ENCODE measurements around the gene TTC31.

Gene TTC31

DNA sequence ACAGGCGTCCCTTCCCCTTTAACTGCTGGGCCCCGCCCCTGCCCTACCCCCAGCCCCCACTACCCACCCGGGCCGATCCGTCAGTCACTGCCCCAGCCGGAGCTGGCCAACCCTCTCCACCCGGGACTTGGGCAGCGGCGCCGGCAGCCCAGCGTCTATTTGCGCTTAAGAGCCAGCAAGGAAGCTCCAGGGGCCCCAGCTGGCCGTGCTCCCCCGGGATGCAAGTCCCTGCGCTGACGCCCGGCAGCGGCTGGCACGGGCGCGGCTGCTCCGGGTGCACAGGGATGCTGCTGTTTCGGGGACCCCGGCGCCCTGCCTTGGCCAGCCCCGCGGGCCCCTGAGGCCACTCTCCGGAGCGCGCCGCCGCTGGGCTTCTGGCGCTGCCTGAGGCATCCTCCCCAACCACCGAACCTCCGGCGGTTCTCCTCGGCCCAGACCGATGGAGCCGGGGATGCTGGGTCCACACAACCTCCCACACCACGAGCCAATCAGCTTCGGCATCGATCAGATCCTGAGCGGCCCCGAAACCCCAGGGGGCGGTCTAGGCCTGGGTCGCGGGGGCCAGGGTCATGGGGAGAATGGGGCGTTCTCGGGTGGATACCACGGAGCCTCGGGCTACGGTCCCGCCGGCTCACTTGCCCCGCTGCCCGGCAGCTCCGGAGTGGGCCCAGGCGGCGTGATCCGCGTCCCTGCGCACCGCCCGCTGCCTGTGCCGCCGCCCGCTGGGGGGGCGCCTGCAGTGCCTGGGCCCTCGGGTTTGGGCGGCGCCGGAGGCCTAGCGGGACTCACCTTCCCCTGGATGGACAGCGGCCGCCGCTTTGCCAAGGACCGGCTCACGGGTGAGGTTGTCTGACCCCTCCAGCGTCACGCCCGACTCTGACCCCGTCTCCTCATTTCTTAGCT lies 31.7 kb downstream of the TTC31 start, which contains the start of gene TLX2:
Gene TLX2 (plus strand): TSS at position 83 of the 903 bp plus-strand sequence. CDS start 357 bp downstream, at position 440.
- no peak for TF ChIP-seq CTCF (IDR thresholded peaks at IDR 0.05; ENCODE audit: low read depth, low read length, missing control alignments)
- no peak within 1 kb of the TSS for H3K4me3 ChIP-seq (ENCODE audit: low read depth, low read length)
- in situ Hi-C loops (cut with HindIII; ENCODE audit: low sequenced_read_pairs), result no loop called here
- DNase-seq (ENCODE audit: low read depth), result no peak

- in situ Hi-C loops (cut with HindIII; ENCODE audit: low sequenced_read_pairs), result no loop called here
- DNase-seq (ENCODE audit: low read depth), result no peak
- TF ChIP-seq CTCF (IDR thresholded peaks at IDR 0.05; ENCODE audit: low read depth, low read length, missing control alignments), result no peak
- no peak overlapping the region for H3K4me3 ChIP-seq (ENCODE audit: low read depth, low read length)
Observed at GRCh38 chr2:74515271-74515980, 32.5 kb downstream of the TTC31 start.

DNA sequence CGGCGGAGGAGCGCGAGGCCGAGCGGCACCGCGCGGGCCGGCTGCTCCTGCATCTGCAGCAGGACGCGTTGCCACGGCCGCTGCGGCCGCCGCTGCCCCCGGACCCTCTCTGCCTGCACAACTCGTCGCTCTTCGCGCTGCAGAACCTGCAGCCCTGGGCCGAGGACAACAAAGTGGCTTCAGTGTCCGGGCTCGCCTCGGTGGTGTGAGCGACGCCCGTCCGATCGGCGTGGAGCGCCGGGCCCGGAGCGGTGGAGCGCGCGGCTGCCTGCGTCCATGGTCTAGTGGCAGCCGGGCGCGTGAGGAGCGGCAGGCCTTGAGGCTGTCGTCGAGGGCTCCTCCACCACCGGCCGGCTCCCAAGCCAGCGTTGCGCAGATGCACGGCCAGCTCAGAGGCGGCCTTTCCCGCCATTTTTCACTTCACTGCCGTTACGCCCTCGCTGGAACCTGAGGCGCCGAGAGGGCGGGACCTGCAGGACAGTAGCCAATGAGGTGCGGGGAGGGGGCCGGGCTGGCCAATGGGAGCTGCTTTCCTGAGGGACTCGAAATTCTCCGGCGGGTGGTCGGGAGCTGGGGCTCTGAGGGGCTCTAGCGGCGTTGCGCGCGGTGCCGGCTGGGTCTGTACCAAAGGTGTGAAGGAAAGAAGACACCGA lies 33.2 kb downstream of the TTC31 start:
- in situ Hi-C loops (cut with HindIII; ENCODE audit: low sequenced_read_pairs), result no loop called here
- no peak overlapping the region for H3K4me3 ChIP-seq (ENCODE audit: low read depth, low read length)
- no peak for TF ChIP-seq CTCF (IDR thresholded peaks at IDR 0.05; ENCODE audit: low read depth, low read length, missing control alignments)
- no peak for DNase-seq (ENCODE audit: low read depth)

GRCh38 chr2:74516650-74517049 lies 33.8 kb downstream of the TTC31 start:
- DNase-seq (ENCODE audit: low read depth), result no peak
- in situ Hi-C loops (cut with HindIII; ENCODE audit: low sequenced_read_pairs), result no loop called here
- no peak overlapping the region for H3K4me3 ChIP-seq (ENCODE audit: low read depth, low read length)
- no peak for TF ChIP-seq CTCF (IDR thresholded peaks at IDR 0.05; ENCODE audit: low read depth, low read length, missing control alignments)

GRCh38 chr2:74522516-74522915 lies 39.6 kb downstream of the TTC31 start:
- H3K4me3 ChIP-seq (ENCODE audit: low read depth, low read length), result no peak overlapping the region
- no peak for DNase-seq (ENCODE audit: low read depth)
- TF ChIP-seq CTCF (IDR thresholded peaks at IDR 0.05; ENCODE audit: low read depth, low read length, missing control alignments), result no peak
- in situ Hi-C loops (cut with HindIII; ENCODE audit: low sequenced_read_pairs), result no loop called here

DNA sequence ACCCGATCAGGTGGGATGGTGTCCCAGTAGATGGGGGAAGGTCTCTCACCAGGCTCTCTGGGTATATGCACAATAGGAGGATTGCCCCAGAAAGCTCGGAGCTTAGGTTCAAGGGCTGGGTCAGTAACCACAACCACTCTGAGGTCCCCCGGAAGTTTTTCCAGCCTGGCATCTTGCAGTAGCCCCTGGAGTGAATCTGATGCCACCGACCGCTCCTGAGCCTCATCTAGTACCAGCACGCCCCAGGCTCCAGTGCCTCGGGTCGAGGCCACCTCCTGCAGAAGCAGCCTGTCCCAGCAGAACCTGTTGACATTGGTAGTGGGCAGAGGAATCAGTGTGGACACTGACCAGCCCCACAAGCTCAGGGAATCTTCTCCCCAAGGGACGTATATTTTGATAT lies 41.1 kb downstream of the TTC31 start:
- in situ Hi-C loops (cut with HindIII; ENCODE audit: low sequenced_read_pairs), result no loop called here
- TF ChIP-seq CTCF (IDR thresholded peaks at IDR 0.05; ENCODE audit: low read depth, low read length, missing control alignments), result no peak
- no peak for DNase-seq (ENCODE audit: low read depth)
- no peak overlapping the region for H3K4me3 ChIP-seq (ENCODE audit: low read depth, low read length)

All from astrocyte of the cerebellum (primary cell).